Activated gamma-delta T cell treated with anti-CD3 and anti-CD28 coated beads, Interleukin-2, amount 50 U/mL, for 16 hours (primary cell): ENCODE measurements around the gene GMFB.
A peak's percentile ranks its signal among the peaks of the same experiment; 100 is the strongest.

Source experiments
- DNase-seq: peaks from one replicate; pipeline ENCODE4 v3.0.0-alpha.2; 2020; ENCODE audit warnings: low read depth

The GMFB gene

GRCh38 chr14:54488646-54489317 lies at the start of gene GMFB:
TSS of gene GMFB (minus strand) at chr14:54488980. CDS start at chr14:54488927, 53 bp downstream.
- DNase-seq: peak; percentile 80

- DNase-seq: no peak
These were observed 49.3 kb upstream of the GMFB start for GRCh38 chr14:54538055-54538454.

GRCh38 chr14:54537651-54538050 lies 48.9 kb upstream of the GMFB start:
- DNase-seq: no peak

GRCh38 chr14:54535646-54536045 lies 46.9 kb upstream of the GMFB start:
- DNase-seq: no peak

GRCh38 chr14:54535126-54535525 lies 46.3 kb upstream of the GMFB start:
- no peak for DNase-seq

- no peak for DNase-seq
These were observed 44.3 kb upstream of the GMFB start for GRCh38 chr14:54533100-54533499.

- DNase-seq: no peak
These were observed 43.6 kb upstream of the GMFB start for GRCh38 chr14:54532111-54533012.

GRCh38 chr14:54529811-54530210 lies 41.0 kb upstream of the GMFB start:
- no peak for DNase-seq

- DNase-seq: no peak
These were observed 40.2 kb upstream of the GMFB start for GRCh38 chr14:54528973-54529372.

GRCh38 chr14:54524410-54524809 lies 35.6 kb upstream of the GMFB start:
- DNase-seq: no peak

GRCh38 chr14:54516709-54517108 lies 27.9 kb upstream of the GMFB start:
- no peak for DNase-seq

- DNase-seq: no peak
These were observed 26.9 kb upstream of the GMFB start for GRCh38 chr14:54515670-54516069.

GRCh38 chr14:54512393-54512792 lies 23.6 kb upstream of the GMFB start:
- DNase-seq: no peak

GRCh38 chr14:54509546-54510501 lies 21.0 kb upstream of the GMFB start, which contains the start of gene CGRRF1:
TSS of gene CGRRF1 (plus strand) at chr14:54509906. CDS start at chr14:54509960, 54 bp downstream.
- peak; percentile 96 for DNase-seq

GRCh38 chr14:54503486-54503885 lies 14.7 kb upstream of the GMFB start:
- DNase-seq: no peak

GRCh38 chr14:54502602-54503001 lies 13.8 kb upstream of the GMFB start:
- no peak for DNase-seq

GRCh38 chr14:54501480-54501879 lies 12.7 kb upstream of the GMFB start:
- no peak for DNase-seq

- no peak for DNase-seq
These were observed 12.0 kb upstream of the GMFB start for GRCh38 chr14:54500744-54501143.

GRCh38 chr14:54498579-54498978 lies 9.8 kb upstream of the GMFB start:
- no peak for DNase-seq

GRCh38 chr14:54498095-54498531 lies 9.3 kb upstream of the GMFB start:
- DNase-seq: no peak

- no peak for DNase-seq
These were observed 8.4 kb upstream of the GMFB start for GRCh38 chr14:54497224-54497623.

GRCh38 chr14:54493293-54493692 lies 4.5 kb upstream of the GMFB start:
- no peak for DNase-seq
